HCT116 (cell line): ENCODE data around the gene LNPK. TPM values are rescaled to one million over a fixed set of nuclear protein-coding genes. Genes with fewer than 3 reads are reported as not detected.

Experiments
- ATAC-seq: fragments of 200-7000 bp; cut with Tn5 transposase; 2 replicates; pipeline ENCODE4 v1.9.1; 2020; ENCODE audit warnings: mild to moderate bottlenecking, moderate library complexity
- BruUV-seq: library from RNA; stranded (reverse); fragments of 400-500 nt; replicated peaks from 2 replicates; lab custom pipeline; 2021; lab: Mats Ljungman, UMichigan
- CTCF ChIA-PET: fragments of 300-600 bp; sonication (Branson Sonifier 250); formaldehyde crosslinking; loops from one replicate; lab custom pipeline; 2021; ENCODE audit warnings: antibody characterized with exemption; lab: Charles Lee
- POLR2A ChIA-PET: fragments of 300-600, 350-600 bp; sonication (Branson Sonifier 250); formaldehyde crosslinking; loops from one replicate; lab custom pipeline; 2021; ENCODE audit warnings: antibody characterized with exemption; lab: Charles Lee
- RAD21 ChIA-PET, 2 experiments: fragments of 300-600 bp; sonication (Branson Sonifier 250); formaldehyde crosslinking; loops; one replicate each; lab custom pipeline; 2023; ENCODE audit warnings: low total read pairs in 2 of 2; ENCODE audit not compliant: uncharacterized antibody in 2 of 2, unreplicated experiment in 2 of 2, low non-redundant PET in 1 of 2; lab: Charles Lee
- DNase-seq: peaks from one replicate; pipeline ENCODE4 v3.0.0-alpha.2; 2010; ENCODE audit warnings: low read depth, low spot score
- H2AFZ ChIP-seq: fragments of 200-600 bp; shearing (Covaris generic), sonication (generic); 2 replicates; pipeline ENCODE4 v1.6.1; 2017; ENCODE audit warnings: low read depth, mixed run types, mixed read lengths, antibody characterized with exemption, low read length; ENCODE audit not compliant: poor library complexity, severe bottlenecking
- H3K27ac ChIP-seq: 2 replicates; pipeline ENCODE4 v1.5.1; 2012; ENCODE audit warnings: low read depth, low read length
- H3K27me3 ChIP-seq: fragments of 200-600 bp; sonication (generic); 2 replicates; pipeline ENCODE4 v1.6.1; 2016; ENCODE audit warnings: mixed run types, low read length, mixed read lengths; ENCODE audit not compliant: insufficient read depth
- H3K36me3 ChIP-seq, 2 experiments: fragments of 200-500 bp in 1 of 2; fragments of 200-600 bp in 1 of 2; sonication (Bioruptor generic) in 1 of 2; sonication (generic) in 1 of 2; 2 replicates each; pipeline versions ENCODE4 v1.5.1 to v1.6.1; 2014 to 2016; ENCODE audit warnings: low read length in 2 of 2, inconsistent platforms in 1 of 2, mixed read lengths in 1 of 2, mixed run types in 1 of 2; ENCODE audit not compliant: insufficient read depth in 2 of 2, control insufficient read depth in 1 of 2
- H3K4me1 ChIP-seq, 2 experiments: fragments of 200-600 bp in 1 of 2; sonication (generic) in 1 of 2; 2 replicates each; pipeline versions ENCODE4 v1.5.1 to v1.6.1; 2012 to 2017; ENCODE audit warnings: low read length in 2 of 2, inconsistent platforms in 1 of 2, mild to moderate bottlenecking in 1 of 2, mixed read lengths in 1 of 2, mixed run types in 1 of 2, moderate library complexity in 1 of 2; ENCODE audit not compliant: insufficient read depth in 2 of 2, control insufficient read depth in 1 of 2
- H3K4me2 ChIP-seq: fragments of 200-600 bp; sonication (generic); 2 replicates; pipeline ENCODE4 v1.6.1; 2017; ENCODE audit warnings: mixed run types, low read length, mixed read lengths
- H3K4me3 ChIP-seq, 2 experiments: fragments of 200-600 bp in 1 of 2; sonication (generic) in 1 of 2; replicated peaks in 1 of 2; 2 replicates each; pipeline ENCODE4 v1.5.1; 2011 to 2016; ENCODE audit warnings: low read length in 2 of 2, control low read depth in 1 of 2, low read depth in 1 of 2, mild to moderate bottlenecking in 1 of 2, mixed read lengths in 1 of 2, mixed run types in 1 of 2
- H3K79me2 ChIP-seq: fragments of 200-600 bp; sonication (generic); 2 replicates; pipeline ENCODE4 v1.6.1; 2017; ENCODE audit warnings: mild to moderate bottlenecking, mixed run types, low read length, moderate library complexity, mixed read lengths; ENCODE audit not compliant: insufficient read depth
- H3K9ac ChIP-seq: fragments of 200-600 bp; sonication (generic); 2 replicates; pipeline ENCODE4 v1.6.1; 2016; ENCODE audit warnings: low read length, mixed read lengths
- H3K9me2 ChIP-seq: fragments of 200-600 bp; sonication (generic), shearing (Covaris generic); 2 replicates; pipeline ENCODE4 v1.6.1; 2017; ENCODE audit warnings: mixed run types, mild to moderate bottlenecking, moderate library complexity; ENCODE audit not compliant: insufficient read depth
- H3K9me3 ChIP-seq, 2 experiments: fragments of 200-500 bp in 1 of 2; fragments of 200-600 bp in 1 of 2; sonication (Bioruptor generic) in 1 of 2; sonication (generic) in 1 of 2; 2 replicates each; pipeline ENCODE4 v1.6.1; 2014 to 2017; ENCODE audit warnings: low read length in 2 of 2, mixed read lengths in 2 of 2, inconsistent platforms in 1 of 2, low read depth in 1 of 2, mild to moderate bottlenecking in 1 of 2, mixed run types in 1 of 2, moderate library complexity in 1 of 2; ENCODE audit not compliant: control insufficient read depth in 1 of 2, insufficient read depth in 1 of 2
- H4K20me1 ChIP-seq: fragments of 200-600 bp; sonication (generic), shearing (Covaris generic); 2 replicates; pipeline ENCODE4 v1.6.1; 2017; ENCODE audit warnings: mixed run types, mild to moderate bottlenecking, moderate library complexity; ENCODE audit not compliant: insufficient read depth
- CEBPB ChIP-seq: IDR thresholded peaks from 2 replicates; pipeline ENCODE4 v1.6.1; 2012; ENCODE audit warnings: low read depth
- ELF1 ChIP-seq: IDR thresholded peaks from 2 replicates; pipeline ENCODE4 v1.6.1; 2012; ENCODE audit warnings: low read depth, borderline replicate concordance
- EZH2phosphoT487 ChIP-seq: fragments of 200-600 bp; IDR thresholded peaks from 2 replicates; pipeline ENCODE4 v1.6.1; 2018; ENCODE audit warnings: antibody characterized with exemption, borderline replicate concordance
- FOSL1 ChIP-seq: IDR thresholded peaks from 2 replicates; pipeline ENCODE4 v1.6.1; 2012; ENCODE audit warnings: low read depth
- JUND ChIP-seq: IDR thresholded peaks from 2 replicates; pipeline ENCODE4 v1.6.1; 2012
- MAX ChIP-seq: IDR thresholded peaks from 2 replicates; pipeline ENCODE4 v1.6.1; 2012
- POLR2A ChIP-seq: IDR thresholded peaks from 2 replicates; pipeline ENCODE4 v1.7.0; 2011; ENCODE audit warnings: borderline replicate concordance; ENCODE audit not compliant: insufficient read depth, insufficient read length; ENCODE audit errors: extremely low read depth
- RAD21 ChIP-seq: IDR thresholded peaks from 2 replicates; pipeline ENCODE4 v1.6.1; 2012; ENCODE audit warnings: low read depth, mild to moderate bottlenecking
- SIN3A ChIP-seq: IDR thresholded peaks from 2 replicates; pipeline ENCODE4 v1.6.1; 2012; ENCODE audit warnings: low read depth
- SP1 ChIP-seq: IDR thresholded peaks from 2 replicates; pipeline ENCODE4 v1.6.1; 2012; ENCODE audit warnings: low read depth
- ZFX ChIP-seq: fragments of 450-650 bp; IDR thresholded peaks from 2 replicates; pipeline ENCODE4 v1.6.1; 2017
- intact Hi-C: fragments of 100-400 bp; cut with micrococcal nuclease; formaldehyde crosslinking; loops from 2 replicates; pipeline ENCODE4 v1.10.0; 2022
- total RNA-seq: library from RNA; stranded (reverse); gene quantifications from one replicate; pipeline ENCODE4 v1.2.1, GENCODE V29; 2021; ENCODE audit not compliant: unreplicated experiment
- TF ChIP-seq, protein P1 (sequence below): IDR thresholded peaks from 2 replicates; pipeline ENCODE4 v1.6.1; 2012
- TF ChIP-seq, protein P2 (sequence below), 3 experiments: fragments of 200-600 bp in 1 of 3; sonication (generic) in 1 of 3; IDR thresholded peaks in 2 of 3; conservative IDR thresholded peaks in 1 of 3; 2 replicates each; pipeline ENCODE4 v1.5.1; 2012 to 2017; ENCODE audit warnings: low read depth in 2 of 3, low read length in 2 of 3, antibody characterized with exemption in 1 of 3, borderline replicate concordance in 1 of 3, control low read depth in 1 of 3, mild to moderate bottlenecking in 1 of 3, mixed read lengths in 1 of 3, mixed run types in 1 of 3, moderate library complexity in 1 of 3; ENCODE audit not compliant: insufficient read depth in 1 of 3
- TF ChIP-seq, protein P3 (sequence below): IDR thresholded peaks from 2 replicates; pipeline ENCODE4 v1.6.1; 2012; ENCODE audit warnings: low read depth

Gene LNPK
- total RNA-seq, 1 experiment from 2014 or later, result 22.3 TPM

GRCh38 chr2:175930504-175930903 lies 71.6 kb downstream of the LNPK start:
- H3K9ac ChIP-seq, result no peak overlapping the region
- no peaks in the 10 kb centered on the region for H3K9me3 ChIP-seq
- no peak overlapping the region for H3K4me3 ChIP-seq
- H3K9me2 ChIP-seq, result no peaks in the 10 kb centered on the region
- RAD21 ChIA-PET, result no interaction called here
- POLR2A ChIA-PET, result no interaction called here
- TF ChIP-seq, protein P1, sequence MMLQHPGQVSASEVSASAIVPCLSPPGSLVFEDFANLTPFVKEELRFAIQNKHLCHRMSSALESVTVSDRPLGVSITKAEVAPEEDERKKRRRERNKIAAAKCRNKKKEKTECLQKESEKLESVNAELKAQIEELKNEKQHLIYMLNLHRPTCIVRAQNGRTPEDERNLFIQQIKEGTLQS, result no peak
- TF ChIP-seq POLR2A (no peak), ZFX (no peak), FOSL1 (no peak), ELF1 (no peak), CEBPB (no peak), MAX (no peak), EZH2phosphoT487 (no peak), SIN3A (no peak), RAD21 (no peak), JUND (no peak), SP1 (no peak)
- TF ChIP-seq, protein P2, sequence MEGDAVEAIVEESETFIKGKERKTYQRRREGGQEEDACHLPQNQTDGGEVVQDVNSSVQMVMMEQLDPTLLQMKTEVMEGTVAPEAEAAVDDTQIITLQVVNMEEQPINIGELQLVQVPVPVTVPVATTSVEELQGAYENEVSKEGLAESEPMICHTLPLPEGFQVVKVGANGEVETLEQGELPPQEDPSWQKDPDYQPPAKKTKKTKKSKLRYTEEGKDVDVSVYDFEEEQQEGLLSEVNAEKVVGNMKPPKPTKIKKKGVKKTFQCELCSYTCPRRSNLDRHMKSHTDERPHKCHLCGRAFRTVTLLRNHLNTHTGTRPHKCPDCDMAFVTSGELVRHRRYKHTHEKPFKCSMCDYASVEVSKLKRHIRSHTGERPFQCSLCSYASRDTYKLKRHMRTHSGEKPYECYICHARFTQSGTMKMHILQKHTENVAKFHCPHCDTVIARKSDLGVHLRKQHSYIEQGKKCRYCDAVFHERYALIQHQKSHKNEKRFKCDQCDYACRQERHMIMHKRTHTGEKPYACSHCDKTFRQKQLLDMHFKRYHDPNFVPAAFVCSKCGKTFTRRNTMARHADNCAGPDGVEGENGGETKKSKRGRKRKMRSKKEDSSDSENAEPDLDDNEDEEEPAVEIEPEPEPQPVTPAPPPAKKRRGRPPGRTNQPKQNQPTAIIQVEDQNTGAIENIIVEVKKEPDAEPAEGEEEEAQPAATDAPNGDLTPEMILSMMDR (IDR thresholded peaks at IDR 0.05 in 2 of 3, conservative IDR thresholded peaks at IDR 0.05 in 1 of 3; ENCODE audit: borderline replicate concordance in 1 of 3, insufficient read depth in 1 of 3, low read depth in 2 of 3, low read length in 2 of 3), result no peak
- TF ChIP-seq, protein P3, sequence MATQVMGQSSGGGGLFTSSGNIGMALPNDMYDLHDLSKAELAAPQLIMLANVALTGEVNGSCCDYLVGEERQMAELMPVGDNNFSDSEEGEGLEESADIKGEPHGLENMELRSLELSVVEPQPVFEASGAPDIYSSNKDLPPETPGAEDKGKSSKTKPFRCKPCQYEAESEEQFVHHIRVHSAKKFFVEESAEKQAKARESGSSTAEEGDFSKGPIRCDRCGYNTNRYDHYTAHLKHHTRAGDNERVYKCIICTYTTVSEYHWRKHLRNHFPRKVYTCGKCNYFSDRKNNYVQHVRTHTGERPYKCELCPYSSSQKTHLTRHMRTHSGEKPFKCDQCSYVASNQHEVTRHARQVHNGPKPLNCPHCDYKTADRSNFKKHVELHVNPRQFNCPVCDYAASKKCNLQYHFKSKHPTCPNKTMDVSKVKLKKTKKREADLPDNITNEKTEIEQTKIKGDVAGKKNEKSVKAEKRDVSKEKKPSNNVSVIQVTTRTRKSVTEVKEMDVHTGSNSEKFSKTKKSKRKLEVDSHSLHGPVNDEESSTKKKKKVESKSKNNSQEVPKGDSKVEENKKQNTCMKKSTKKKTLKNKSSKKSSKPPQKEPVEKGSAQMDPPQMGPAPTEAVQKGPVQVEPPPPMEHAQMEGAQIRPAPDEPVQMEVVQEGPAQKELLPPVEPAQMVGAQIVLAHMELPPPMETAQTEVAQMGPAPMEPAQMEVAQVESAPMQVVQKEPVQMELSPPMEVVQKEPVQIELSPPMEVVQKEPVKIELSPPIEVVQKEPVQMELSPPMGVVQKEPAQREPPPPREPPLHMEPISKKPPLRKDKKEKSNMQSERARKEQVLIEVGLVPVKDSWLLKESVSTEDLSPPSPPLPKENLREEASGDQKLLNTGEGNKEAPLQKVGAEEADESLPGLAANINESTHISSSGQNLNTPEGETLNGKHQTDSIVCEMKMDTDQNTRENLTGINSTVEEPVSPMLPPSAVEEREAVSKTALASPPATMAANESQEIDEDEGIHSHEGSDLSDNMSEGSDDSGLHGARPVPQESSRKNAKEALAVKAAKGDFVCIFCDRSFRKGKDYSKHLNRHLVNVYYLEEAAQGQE, result no peak
- no peaks in the 10 kb centered on the region for H3K36me3 ChIP-seq
- intact Hi-C loops, result no loop called here
- H4K20me1 ChIP-seq, result no peaks in the 10 kb centered on the region
- CTCF ChIA-PET, result no interaction called here
- no peak for DNase-seq
- H2AFZ ChIP-seq, result no peak overlapping the region
- H3K27me3 ChIP-seq, result no peaks in the 10 kb centered on the region
- no peak overlapping the region for H3K27ac ChIP-seq
- no peaks in the 10 kb centered on the region for H3K4me1 ChIP-seq
- H3K4me2 ChIP-seq, result no peak overlapping the region
- no TSS peak for BruUV-seq
- ATAC-seq, result no peak
- H3K79me2 ChIP-seq, result no peaks in the 10 kb centered on the region
